Measurements from ENCODE around the gene ZBTB40.
A peak's percentile ranks its signal among the peaks of the same experiment; 100 is the strongest.

The ZBTB40 gene

GRCh38 chr1:22507587-22507986, 55.9 kb downstream of the ZBTB40 start (continued):
- TF ChIP-seq PRDM10 (tag by site-specific recombination; IDR thresholded peaks at IDR 0.05) = peak; percentile 26; the same call in 1 of the 2 replicates
- no peak for TF ChIP-seq ZNF548 (tag by site-specific recombination; IDR thresholded peaks at IDR 0.05)
- TF ChIP-seq ZNF202 (tag by site-specific recombination; IDR thresholded peaks at IDR 0.05; ENCODE audit: borderline replicate concordance) = no peak
- TF ChIP-seq ZNF37A (tag by site-specific recombination; IDR thresholded peaks at IDR 0.05) = no peak
- no peak for TF ChIP-seq ZNF138 (tag by site-specific recombination; IDR thresholded peaks at IDR 0.05; ENCODE audit: borderline replicate concordance)
- TF ChIP-seq ZNF654 (tag by site-specific recombination; IDR thresholded peaks at IDR 0.05; ENCODE audit: low read depth) = no peak
- TF ChIP-seq ZNF423 (tag by site-specific recombination; IDR thresholded peaks at IDR 0.05) = peak; percentile 33; the same call in 1 of the 2 replicates
- TF ChIP-seq TRIM28 (IDR thresholded peaks at IDR 0.05; ENCODE audit: borderline replicate concordance, low read length) = peak; percentile 95
- no peak for TF ChIP-seq GLI4 (tag by site-specific recombination; IDR thresholded peaks at IDR 0.05)
- TF ChIP-seq ZSCAN30 (tag by site-specific recombination; IDR thresholded peaks at IDR 0.05) = peak; percentile 87
- no peak for TF ChIP-seq ZNF791 (tag by site-specific recombination; IDR thresholded peaks at IDR 0.05)
- TF ChIP-seq TCF7L2 (IDR thresholded peaks at IDR 0.05; ENCODE audit: borderline replicate concordance, low read depth, low read length) = peak; percentile 76; the same call in 1 of the 2 replicates
- 0 out of 2 replicates have a peak, but pooled peaks have one; percentile 36 for TF ChIP-seq ZNF24 (tag by site-specific recombination; IDR thresholded peaks at IDR 0.05)
- TF ChIP-seq ZNF785 (tag by site-specific recombination; IDR thresholded peaks at IDR 0.05) = no peak
- no peak for TF ChIP-seq ZFP41 (tag by site-specific recombination; IDR thresholded peaks at IDR 0.05; ENCODE audit: borderline replicate concordance)
- TF ChIP-seq ZNF341 (tag by site-specific recombination; IDR thresholded peaks at IDR 0.05; ENCODE audit: low read depth) = peak; percentile 31
- TF ChIP-seq OSR2 (tag by site-specific recombination; IDR thresholded peaks at IDR 0.05) = peak; percentile 92
- TF ChIP-seq SP7 (tag by site-specific recombination; IDR thresholded peaks at IDR 0.05) = peak; percentile 95
- no peak for TF ChIP-seq ZNF558 (tag by site-specific recombination; IDR thresholded peaks at IDR 0.05)
- TF ChIP-seq IKZF3 (tag by site-specific recombination; IDR thresholded peaks at IDR 0.05) = no peak
- peak; percentile 84 for TF ChIP-seq GLIS1 (tag by site-specific recombination; IDR thresholded peaks at IDR 0.05)
- TF ChIP-seq KLF1 (tag by site-specific recombination; IDR thresholded peaks at IDR 0.05) = no peak
- peak; percentile 90 for TF ChIP-seq ZIC2 (tag by site-specific recombination; IDR thresholded peaks at IDR 0.05)
- no peak for TF ChIP-seq YY2 (tag by site-specific recombination; IDR thresholded peaks at IDR 0.05)
- peak; percentile 83; the same call in 1 of the 2 replicates for TF ChIP-seq ZSCAN16 (tag by site-specific recombination; IDR thresholded peaks at IDR 0.05)
- no peak for TF ChIP-seq ZNF184 (tag by site-specific recombination; IDR thresholded peaks at IDR 0.05)
- no peak for TF ChIP-seq HOXD13 (CRISPR knock-in tag; IDR thresholded peaks at IDR 0.05; ENCODE audit: borderline replicate concordance)
- peak; percentile 26; the same call in 1 of the 2 replicates for TF ChIP-seq ZBTB8A (tag by site-specific recombination; IDR thresholded peaks at IDR 0.05)
- 0 out of 2 replicates have a peak, but pooled peaks have one; percentile 41 for TF ChIP-seq ZNF561 (tag by site-specific recombination; IDR thresholded peaks at IDR 0.05; ENCODE audit: borderline replicate concordance)
